K562 (cell line): ENCODE data around the gene GAL3ST1. TPM values are rescaled to one million over a fixed set of nuclear protein-coding genes. Genes with fewer than 3 reads are reported as not detected.
A peak's percentile ranks its signal among the peaks of the same experiment; 100 is the strongest.

ENCODE experiments used
- BCOR ChIP-seq: fragments of 450-650 bp; IDR thresholded peaks from 2 replicates; pipeline ENCODE4 v1.6.1; 2016
- FOXK2 ChIP-seq, 2 experiments: fragments of 450-650 bp; IDR thresholded peaks in 1 of 2; conservative IDR thresholded peaks in 1 of 2; 2 replicates each; pipeline ENCODE4 v1.6.1; 2016; ENCODE audit warnings: low read depth in 2 of 2, mild to moderate bottlenecking in 1 of 2
- JUND ChIP-seq, 2 experiments: IDR thresholded peaks; 2 replicates in 1 of 2; 3 replicates in 1 of 2; pipeline ENCODE4 v1.6.1; 2011; ENCODE audit warnings: borderline replicate concordance in 2 of 2, low read depth in 2 of 2, low read length in 2 of 2, improper control_type of control experiment in 1 of 2, missing biosample characterization in 1 of 2, missing genetic modification characterization in 1 of 2, missing genetic modification reagents in 1 of 2
- LARP7 ChIP-seq: fragments of 450-650 bp; IDR thresholded peaks from 2 replicates; pipeline ENCODE4 v1.6.1; 2016
- MTF1 ChIP-seq: fragments of 250-450 bp; sonication (Bioruptor Pico); IDR thresholded peaks from 2 replicates; pipeline ENCODE4 v1.9.0; 2021; ENCODE audit warnings: moderate library complexity, mild to moderate bottlenecking, inconsistent platforms, borderline replicate concordance
- POLR3A ChIP-seq: IDR thresholded peaks from 2 replicates; pipeline ENCODE4 v1.6.1; 2011; ENCODE audit warnings: borderline replicate concordance, mild to moderate bottlenecking, moderate library complexity; ENCODE audit not compliant: insufficient read length, insufficient read depth; ENCODE audit errors: extremely low read depth
- PRMT5 ChIP-seq: sonication (generic); formaldehyde crosslinking; IDR thresholded peaks from 2 replicates; pipeline ENCODE4 v1.5.0; 2020; ENCODE audit warnings: missing genetic modification reagents
- RBBP5 ChIP-seq: fragments of 200-600 bp; sonication (generic); IDR thresholded peaks from 2 replicates; pipeline ENCODE4 v1.6.1; 2012; ENCODE audit warnings: borderline replicate concordance, mild to moderate bottlenecking, low read length, control low read depth, inconsistent platforms; ENCODE audit not compliant: insufficient read depth, poor library complexity, severe bottlenecking
- SP2 ChIP-seq: IDR thresholded peaks from 2 replicates; pipeline ENCODE4 v1.6.1; 2011; ENCODE audit warnings: mild to moderate bottlenecking, low read depth, low read length, moderate library complexity; ENCODE audit not compliant: poor library complexity, severe bottlenecking; ENCODE audit errors: extremely low read depth
- TEAD2 ChIP-seq: fragments of 450-650 bp; IDR thresholded peaks from 2 replicates; pipeline ENCODE4 v1.6.1; 2016; ENCODE audit warnings: missing genetic modification characterization, control low read depth, missing compliant biosample characterization
- TFAM ChIP-seq: fragments of 250-450 bp; sonication (Bioruptor Pico); conservative IDR thresholded peaks from 2 replicates; pipeline ENCODE4 v1.5.0; 2021; ENCODE audit warnings: mild to moderate bottlenecking, moderate library complexity
- ZNF23 ChIP-seq: fragments of 250-450 bp; sonication (Bioruptor Pico); IDR thresholded peaks from 2 replicates; pipeline ENCODE4 v1.4.0; 2020; ENCODE audit warnings: mild to moderate bottlenecking
- ZNF639 ChIP-seq, 2 experiments: fragments of 200-800 bp in 1 of 2; sonication (Bioruptor generic) in 1 of 2; sonication (generic) in 1 of 2; formaldehyde crosslinking in 1 of 2; IDR thresholded peaks in 1 of 2; conservative IDR thresholded peaks in 1 of 2; 2 replicates each; pipeline versions ENCODE4 v1.5.0 to v1.6.1; 2016 to 2020; ENCODE audit warnings: missing compliant biosample characterization in 1 of 2, missing genetic modification characterization in 1 of 2, missing genetic modification reagents in 1 of 2
- polyA plus RNA-seq, 8 experiments: library from polyadenylated mRNA; depleted of rRNA in 4 of 8; stranded (reverse) in 5 of 8; unstranded in 3 of 8; fragments of >200 nt; fragmentation: Nextera tagmentation in 2 of 8; fragmentation: Illumina TruSeq in 1 of 8; extraction: Ambion mirVana in 2 of 8; extraction: Trizol in 1 of 8; gene quantifications; 2 replicates each; pipeline versions ENCODE4 v1.2.1 to v1.2.3, GENCODE V29; 2011 to 2014; ENCODE audit warnings: inconsistent platforms in 1 of 8, missing spikeins in 1 of 8
- total RNA-seq, 7 experiments: library from RNA; depleted of rRNA in 6 of 7; stranded (reverse); fragments of >200 nt in 6 of 7; fragmentation: Illumina TruSeq in 2 of 7; extraction: Trizol in 2 of 7; gene quantifications; 2 replicates each; pipeline versions ENCODE4 v1.2.1 to v1.2.3, GENCODE V29; 2011 to 2021; ENCODE audit warnings: low replicate concordance in 1 of 7
- TF ChIP-seq, protein P1 (sequence below): fragments of 450-650 bp; IDR thresholded peaks from 2 replicates; pipeline ENCODE4 v1.6.1; 2016; ENCODE audit warnings: antibody characterized with exemption
- TF ChIP-seq, protein P2 (sequence below): fragments of 200-800 bp; sonication (Bioruptor generic); IDR thresholded peaks from 2 replicates; pipeline ENCODE4 v1.6.1; 2016; ENCODE audit warnings: missing genetic modification characterization, missing compliant biosample characterization

Gene GAL3ST1
- total and polyA plus RNA-seq, 9 of the 15 experiments (the other 6 are each of a cell fraction or from before 2014, with no cell fraction given): 0.03 to 1.9 (median 0.33) TPM; not detected in 1

- TF ChIP-seq JUND (IDR thresholded peaks at IDR 0.05; ENCODE audit: borderline replicate concordance, low read depth, low read length) (peak; percentile 67), JUND (tag; IDR thresholded peaks at IDR 0.05; ENCODE audit: borderline replicate concordance, low read depth, low read length) (0 out of 3 replicates have a peak, but pooled peaks have one; percentile 58), TEAD2 (tag) (no peak), ZNF23 (CRISPR knock-in tag) (no peak), ZNF639 (CRISPR knock-in tag; conservative IDR thresholded peaks at IDR 0.05 in 1 of 2, IDR thresholded peaks at IDR 0.05 in 1 of 2) (no peak), BCOR (no peak), TFAM (CRISPR knock-in tag) (no peak), MTF1 (CRISPR knock-in tag) (no peak), FOXK2 (conservative IDR thresholded peaks at IDR 0.05 in 1 of 2, IDR thresholded peaks at IDR 0.05 in 1 of 2; ENCODE audit: low read depth in 2 of 2) (peak; percentile 63 to 68; a peak in 2 of 4 replicates), POLR3A (no peak), PRMT5 (no peak), LARP7 (no peak), SP2 (no peak), RBBP5 (peak; percentile 65)
- TF ChIP-seq, protein P1, sequence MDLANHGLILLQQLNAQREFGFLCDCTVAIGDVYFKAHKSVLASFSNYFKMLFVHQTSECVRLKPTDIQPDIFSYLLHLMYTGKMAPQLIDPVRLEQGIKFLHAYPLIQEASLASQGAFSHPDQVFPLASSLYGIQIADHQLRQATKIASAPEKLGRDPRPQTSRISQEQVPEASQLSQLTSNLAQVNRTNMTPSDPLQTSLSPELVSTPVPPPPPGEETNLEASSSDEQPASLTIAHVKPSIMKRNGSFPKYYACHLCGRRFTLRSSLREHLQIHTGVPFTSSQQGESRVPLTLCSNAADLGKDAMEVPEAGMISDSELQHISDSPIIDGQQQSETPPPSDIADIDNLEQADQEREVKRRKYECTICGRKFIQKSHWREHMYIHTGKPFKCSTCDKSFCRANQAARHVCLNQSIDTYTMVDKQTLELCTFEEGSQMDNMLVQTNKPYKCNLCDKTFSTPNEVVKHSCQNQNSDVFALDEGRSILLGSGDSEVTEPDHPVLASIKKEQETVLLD: no peak
- TF ChIP-seq, protein P2, sequence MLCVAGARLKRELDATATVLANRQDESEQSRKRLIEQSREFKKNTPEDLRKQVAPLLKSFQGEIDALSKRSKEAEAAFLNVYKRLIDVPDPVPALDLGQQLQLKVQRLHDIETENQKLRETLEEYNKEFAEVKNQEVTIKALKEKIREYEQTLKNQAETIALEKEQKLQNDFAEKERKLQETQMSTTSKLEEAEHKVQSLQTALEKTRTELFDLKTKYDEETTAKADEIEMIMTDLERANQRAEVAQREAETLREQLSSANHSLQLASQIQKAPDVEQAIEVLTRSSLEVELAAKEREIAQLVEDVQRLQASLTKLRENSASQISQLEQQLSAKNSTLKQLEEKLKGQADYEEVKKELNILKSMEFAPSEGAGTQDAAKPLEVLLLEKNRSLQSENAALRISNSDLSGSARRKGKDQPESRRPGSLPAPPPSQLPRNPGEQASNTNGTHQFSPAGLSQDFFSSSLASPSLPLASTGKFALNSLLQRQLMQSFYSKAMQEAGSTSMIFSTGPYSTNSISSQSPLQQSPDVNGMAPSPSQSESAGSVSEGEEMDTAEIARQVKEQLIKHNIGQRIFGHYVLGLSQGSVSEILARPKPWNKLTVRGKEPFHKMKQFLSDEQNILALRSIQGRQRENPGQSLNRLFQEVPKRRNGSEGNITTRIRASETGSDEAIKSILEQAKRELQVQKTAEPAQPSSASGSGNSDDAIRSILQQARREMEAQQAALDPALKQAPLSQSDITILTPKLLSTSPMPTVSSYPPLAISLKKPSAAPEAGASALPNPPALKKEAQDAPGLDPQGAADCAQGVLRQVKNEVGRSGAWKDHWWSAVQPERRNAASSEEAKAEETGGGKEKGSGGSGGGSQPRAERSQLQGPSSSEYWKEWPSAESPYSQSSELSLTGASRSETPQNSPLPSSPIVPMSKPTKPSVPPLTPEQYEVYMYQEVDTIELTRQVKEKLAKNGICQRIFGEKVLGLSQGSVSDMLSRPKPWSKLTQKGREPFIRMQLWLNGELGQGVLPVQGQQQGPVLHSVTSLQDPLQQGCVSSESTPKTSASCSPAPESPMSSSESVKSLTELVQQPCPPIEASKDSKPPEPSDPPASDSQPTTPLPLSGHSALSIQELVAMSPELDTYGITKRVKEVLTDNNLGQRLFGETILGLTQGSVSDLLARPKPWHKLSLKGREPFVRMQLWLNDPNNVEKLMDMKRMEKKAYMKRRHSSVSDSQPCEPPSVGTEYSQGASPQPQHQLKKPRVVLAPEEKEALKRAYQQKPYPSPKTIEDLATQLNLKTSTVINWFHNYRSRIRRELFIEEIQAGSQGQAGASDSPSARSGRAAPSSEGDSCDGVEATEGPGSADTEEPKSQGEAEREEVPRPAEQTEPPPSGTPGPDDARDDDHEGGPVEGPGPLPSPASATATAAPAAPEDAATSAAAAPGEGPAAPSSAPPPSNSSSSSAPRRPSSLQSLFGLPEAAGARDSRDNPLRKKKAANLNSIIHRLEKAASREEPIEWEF: no peak
Observed at GRCh38 chr22:30591588-30592359, 17.3 kb upstream of the GAL3ST1 start, which contains the start of gene PES1 (continued).
